Upper lobe of right lung (tissue), 1 donor: ENCODE data around the gene RNF20. TPM values are rescaled to one million over a fixed set of nuclear protein-coding genes. Genes with fewer than 3 reads are reported as not detected.
"Not testable (repeated sequence)": the region's sequence is repeated elsewhere in the genome, so short reads cannot be mapped to it uniquely, and the experiment has no call there.

ENCODE experiments used
- ATAC-seq: fragments of 200-7000 bp; cut with Tn5 transposase; one replicate; pipeline ENCODE4 v1.9.1; 2020; ENCODE audit warnings: mild to moderate bottlenecking, moderate library complexity
- DNase-seq: peaks from one replicate; pipeline ENCODE4 v3.0.0-alpha.2; 2020
- H3K27ac ChIP-seq: fragments of 200-600 bp; one replicate; pipeline ENCODE4 v1.8.0; 2022
- H3K27me3 ChIP-seq: fragments of 200-600 bp; one replicate; pipeline ENCODE4 v1.8.0; 2022; ENCODE audit warnings: mild to moderate bottlenecking
- H3K36me3 ChIP-seq: fragments of 200-600 bp; one replicate; pipeline ENCODE4 v1.8.0; 2022
- H3K4me1 ChIP-seq: fragments of 200-600 bp; one replicate; pipeline ENCODE4 v1.8.0; 2022
- H3K4me3 ChIP-seq: fragments of 200-600 bp; one replicate; pipeline ENCODE4 v1.8.0; 2022; ENCODE audit warnings: mild to moderate bottlenecking
- H3K9me3 ChIP-seq: fragments of 200-600 bp; one replicate; pipeline ENCODE4 v1.8.0; 2022
- CTCF ChIP-seq: fragments of 200-600 bp; IDR thresholded peaks from one replicate; pipeline ENCODE4 v1.8.0; 2022; ENCODE audit warnings: antibody characterized with exemption
- intact Hi-C: fragments of 100-400 bp; cut with DNase I; formaldehyde crosslinking; loops from one replicate; pipeline ENCODE4 v1.11.0; 2022
- total RNA-seq: library from RNA; stranded (reverse); fragmentation: NEBNext Ultra II Directional; extraction: Animal tissue kit (Norgen Biotek cat#: 25700); gene quantifications from one replicate; pipeline ENCODE4 v1.2.1, GENCODE V29; 2021
- donor health status: DM: no; HTN: yes; CAD: no; lungs with severe emphysema.

The RNF20 gene
- total RNA-seq, 1 donor from 2014 or later, result 48.1 TPM

GRCh38 chr9:101582553-101582952 lies 48.9 kb downstream of the RNF20 start:
- no peak for TF ChIP-seq CTCF
- no peaks in the 10 kb centered on the region for H3K36me3 ChIP-seq
- ATAC-seq (no peak), DNase-seq (no peak)
- no peak overlapping the region for H3K27ac ChIP-seq
- H3K9me3 ChIP-seq, result no peaks in the 10 kb centered on the region
- no peaks in the 10 kb centered on the region for H3K4me1 ChIP-seq
- H3K4me3 ChIP-seq, result no peak overlapping the region
- intact Hi-C loops, result no loop called here
- H3K27me3 ChIP-seq, result no peaks in the 10 kb centered on the region

GRCh38 chr9:101585740-101586139 lies 52.1 kb downstream of the RNF20 start:
- intact Hi-C loops, result no loop called here
- no peaks in the 10 kb centered on the region for H3K9me3 ChIP-seq

GRCh38 chr9:101586651-101587050 lies 53.0 kb downstream of the RNF20 start:
- H3K36me3 ChIP-seq, result no peaks in the 10 kb centered on the region
- no peaks in the 10 kb centered on the region for H3K4me1 ChIP-seq
- no peak overlapping the region for H3K4me3 ChIP-seq
- DNase-seq (no peak), ATAC-seq (peak; percentile 71)
- H3K27ac ChIP-seq, result no peak overlapping the region
- no peaks in the 10 kb centered on the region for H3K9me3 ChIP-seq
- TF ChIP-seq CTCF, result no peak
- no peaks in the 10 kb centered on the region for H3K27me3 ChIP-seq
- intact Hi-C loops, result no loop called here

More at GRCh38 chr9:101585740-101586139, 52.1 kb downstream of the RNF20 start:
- no peaks in the 10 kb centered on the region for H3K36me3 ChIP-seq
- H3K27ac ChIP-seq, result peak overlapping the region; percentile 11
- TF ChIP-seq CTCF, result no peak
- ATAC-seq (peak; percentile 89), DNase-seq (no peak)
- H3K4me3 ChIP-seq, result no peak overlapping the region
- H3K27me3 ChIP-seq, result no peaks in the 10 kb centered on the region
- H3K4me1 ChIP-seq, result no peaks in the 10 kb centered on the region

- no peak overlapping the region for H3K4me3 ChIP-seq
- no peaks in the 10 kb centered on the region for H3K36me3 ChIP-seq
- no peaks in the 10 kb centered on the region for H3K9me3 ChIP-seq
- H3K27ac ChIP-seq, result no peak overlapping the region
- no peaks in the 10 kb centered on the region for H3K27me3 ChIP-seq
- TF ChIP-seq CTCF, result no peak
- DNase-seq, result no peak
- no peaks in the 10 kb centered on the region for H3K4me1 ChIP-seq
- no peak for ATAC-seq
- intact Hi-C loops, result no loop called here
Observed at GRCh38 chr9:101587332-101588043, 53.8 kb downstream of the RNF20 start.

- H3K27me3 ChIP-seq, H3K9me3 ChIP-seq, H3K4me1 ChIP-seq, ATAC-seq, DNase-seq, H3K27ac ChIP-seq, H3K36me3 ChIP-seq, H3K4me3 ChIP-seq, intact Hi-C loops: not testable (repeated sequence)
Observed at GRCh38 chr9:101590074-101590473, 56.4 kb downstream of the RNF20 start.

GRCh38 chr9:101590901-101591300 lies 57.2 kb downstream of the RNF20 start:
- H3K4me3 ChIP-seq, result no peak overlapping the region
- DNase-seq, result no peak
- H3K27ac ChIP-seq, result no peak overlapping the region
- no peaks in the 10 kb centered on the region for H3K9me3 ChIP-seq
- H3K27me3 ChIP-seq, result no peaks in the 10 kb centered on the region
- H3K4me1 ChIP-seq, result no peaks in the 10 kb centered on the region
- intact Hi-C loops, result no loop called here
- H3K36me3 ChIP-seq, result no peaks in the 10 kb centered on the region
- no peak for ATAC-seq
- TF ChIP-seq CTCF, result no peak
